ENCODE data around the gene FBXO4.

FBXO4 gene

DNA sequence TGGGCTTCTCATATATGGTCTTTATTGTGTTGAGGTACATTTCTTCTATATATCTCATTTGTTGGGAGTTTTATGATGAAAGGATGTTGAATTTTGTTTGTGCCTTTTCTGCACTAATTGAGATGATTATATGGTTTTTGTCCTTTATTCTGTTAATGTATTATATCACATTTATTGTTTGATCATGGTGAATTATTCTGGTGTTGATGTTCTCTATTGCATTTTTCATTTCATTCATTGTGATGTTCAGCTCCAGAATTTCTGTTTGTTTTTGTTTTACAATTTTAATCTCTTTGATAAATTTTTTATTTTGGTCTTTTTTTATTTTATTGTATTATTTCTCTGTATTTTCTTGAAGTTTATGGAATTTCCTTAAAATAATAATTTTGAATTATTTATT is 35.4 kb downstream of the FBXO4 start:
- no peaks in the 10 kb centered on the region for H3K36me3 ChIP-seq (ENCODE audit: control insufficient read depth in 2 of 2, insufficient read depth in 1 of 2, low read length in 2 of 2)
- POLR2A ChIA-PET, result no interaction called here
- CTCF ChIA-PET, result no interaction called here
- H3K4me3 ChIP-seq (ENCODE audit: low read depth, low read length), result no peak overlapping the region
- H3K4me1 ChIP-seq (ENCODE audit: control insufficient read depth, insufficient read depth, low read length), result no peaks in the 10 kb centered on the region
- no peaks in the 10 kb centered on the region for H3K9me3 ChIP-seq (ENCODE audit: control insufficient read depth, insufficient read depth, low read depth, low read length)
- H3K27ac ChIP-seq (ENCODE audit: extremely low read depth, low read depth, low read length), result no peak overlapping the region
- no peak for TF ChIP-seq MYNN (tag by site-specific recombination; IDR thresholded peaks at IDR 0.05; ENCODE audit: borderline replicate concordance)
- no peak for TF ChIP-seq YY1 (tag by site-specific recombination; IDR thresholded peaks at IDR 0.05)
- TF ChIP-seq SETDB1 (IDR thresholded peaks at IDR 0.05; ENCODE audit: insufficient read length, low read length), result peak; percentile 34

- POLR2A ChIA-PET, result no interaction called here
- no peak overlapping the region for H3K4me3 ChIP-seq (ENCODE audit: low read depth, low read length)
- H3K36me3 ChIP-seq (ENCODE audit: control insufficient read depth in 2 of 2, insufficient read depth in 1 of 2, low read length in 2 of 2), result no peaks in the 10 kb centered on the region
- CTCF ChIA-PET, result no interaction called here
- TF ChIP-seq GLIS1 (tag by site-specific recombination; IDR thresholded peaks at IDR 0.05), result no peak
- no peaks in the 10 kb centered on the region for H3K4me1 ChIP-seq (ENCODE audit: control insufficient read depth, insufficient read depth, low read length)
- no peaks in the 10 kb centered on the region for H3K9me3 ChIP-seq (ENCODE audit: control insufficient read depth, insufficient read depth, low read depth, low read length)
- no peak overlapping the region for H3K27ac ChIP-seq (ENCODE audit: extremely low read depth, low read depth, low read length)
Measured at GRCh38 chr5:41961736-41962135, 36.7 kb downstream of the FBXO4 start.

- CTCF ChIA-PET, result no interaction called here
Measured at GRCh38 chr5:41962491-41962890, 37.4 kb downstream of the FBXO4 start.

More at GRCh38 chr5:41962491-41962890, 37.4 kb downstream of the FBXO4 start:
- H3K9me3 ChIP-seq (ENCODE audit: control insufficient read depth, insufficient read depth, low read depth, low read length), result no peaks in the 10 kb centered on the region
- POLR2A ChIA-PET, result no interaction called here
- H3K36me3 ChIP-seq (ENCODE audit: control insufficient read depth in 2 of 2, insufficient read depth in 1 of 2, low read length in 2 of 2), result no peaks in the 10 kb centered on the region
- H3K4me3 ChIP-seq (ENCODE audit: low read depth, low read length), result no peak overlapping the region
- no peaks in the 10 kb centered on the region for H3K4me1 ChIP-seq (ENCODE audit: control insufficient read depth, insufficient read depth, low read length)
- H3K27ac ChIP-seq (ENCODE audit: extremely low read depth, low read depth, low read length), result no peak overlapping the region
- TF ChIP-seq ZNF280D (tag by site-specific recombination; IDR thresholded peaks at IDR 0.05) (no peak), ZNF654 (tag by site-specific recombination; IDR thresholded peaks at IDR 0.05; ENCODE audit: low read depth) (no peak), MEIS1 (CRISPR knock-in tag; IDR thresholded peaks at IDR 0.05; ENCODE audit: borderline replicate concordance) (no peak), ZNF473 (tag by site-specific recombination; IDR thresholded peaks at IDR 0.05) (no peak), ZNF777 (tag by site-specific recombination; IDR thresholded peaks at IDR 0.05; ENCODE audit: borderline replicate concordance) (no peak), KLF1 (tag by site-specific recombination; IDR thresholded peaks at IDR 0.05) (no peak), ZNF791 (tag by site-specific recombination; IDR thresholded peaks at IDR 0.05) (no peak), ZNF561 (tag by site-specific recombination; IDR thresholded peaks at IDR 0.05; ENCODE audit: borderline replicate concordance) (no peak), ZBTB20 (tag by site-specific recombination; IDR thresholded peaks at IDR 0.05) (no peak), GFI1B (tag by site-specific recombination; IDR thresholded peaks at IDR 0.05) (no peak), ZNF555 (tag by site-specific recombination; conservative IDR thresholded peaks at IDR 0.05) (no peak), ZNF292 (tag by site-specific recombination; IDR thresholded peaks at IDR 0.05; ENCODE audit: borderline replicate concordance, low read depth) (no peak), ZNF76 (tag by site-specific recombination; IDR thresholded peaks at IDR 0.05; ENCODE audit: borderline replicate concordance, low read depth) (no peak), ZNF366 (tag by site-specific recombination; conservative IDR thresholded peaks at IDR 0.05) (no peak), ZNF626 (tag by site-specific recombination; IDR thresholded peaks at IDR 0.05) (no peak), ZNF776 (tag by site-specific recombination; IDR thresholded peaks at IDR 0.05; ENCODE audit: borderline replicate concordance) (no peak), ZNF416 (tag by site-specific recombination; IDR thresholded peaks at IDR 0.05) (no peak), YY2 (tag by site-specific recombination; IDR thresholded peaks at IDR 0.05) (no peak), ZNF2 (tag by site-specific recombination; IDR thresholded peaks at IDR 0.05) (no peak)
- TF ChIP-seq, protein P1, sequence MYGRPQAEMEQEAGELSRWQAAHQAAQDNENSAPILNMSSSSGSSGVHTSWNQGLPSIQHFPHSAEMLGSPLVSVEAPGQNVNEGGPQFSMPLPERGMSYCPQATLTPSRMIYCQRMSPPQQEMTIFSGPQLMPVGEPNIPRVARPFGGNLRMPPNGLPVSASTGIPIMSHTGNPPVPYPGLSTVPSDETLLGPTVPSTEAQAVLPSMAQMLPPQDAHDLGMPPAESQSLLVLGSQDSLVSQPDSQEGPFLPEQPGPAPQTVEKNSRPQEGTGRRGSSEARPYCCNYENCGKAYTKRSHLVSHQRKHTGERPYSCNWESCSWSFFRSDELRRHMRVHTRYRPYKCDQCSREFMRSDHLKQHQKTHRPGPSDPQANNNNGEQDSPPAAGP (tag by site-specific recombination; IDR thresholded peaks at IDR 0.05), result no peak

All from HEK293 (cell line).